Measurements from ENCODE around the gene TDRD12. TPM values are rescaled to one million over a fixed set of nuclear protein-coding genes. Genes with fewer than 3 reads are reported as not detected.

The TDRD12 gene
- total RNA-seq, 1 donor from 2014 or later: not detected

DNA sequence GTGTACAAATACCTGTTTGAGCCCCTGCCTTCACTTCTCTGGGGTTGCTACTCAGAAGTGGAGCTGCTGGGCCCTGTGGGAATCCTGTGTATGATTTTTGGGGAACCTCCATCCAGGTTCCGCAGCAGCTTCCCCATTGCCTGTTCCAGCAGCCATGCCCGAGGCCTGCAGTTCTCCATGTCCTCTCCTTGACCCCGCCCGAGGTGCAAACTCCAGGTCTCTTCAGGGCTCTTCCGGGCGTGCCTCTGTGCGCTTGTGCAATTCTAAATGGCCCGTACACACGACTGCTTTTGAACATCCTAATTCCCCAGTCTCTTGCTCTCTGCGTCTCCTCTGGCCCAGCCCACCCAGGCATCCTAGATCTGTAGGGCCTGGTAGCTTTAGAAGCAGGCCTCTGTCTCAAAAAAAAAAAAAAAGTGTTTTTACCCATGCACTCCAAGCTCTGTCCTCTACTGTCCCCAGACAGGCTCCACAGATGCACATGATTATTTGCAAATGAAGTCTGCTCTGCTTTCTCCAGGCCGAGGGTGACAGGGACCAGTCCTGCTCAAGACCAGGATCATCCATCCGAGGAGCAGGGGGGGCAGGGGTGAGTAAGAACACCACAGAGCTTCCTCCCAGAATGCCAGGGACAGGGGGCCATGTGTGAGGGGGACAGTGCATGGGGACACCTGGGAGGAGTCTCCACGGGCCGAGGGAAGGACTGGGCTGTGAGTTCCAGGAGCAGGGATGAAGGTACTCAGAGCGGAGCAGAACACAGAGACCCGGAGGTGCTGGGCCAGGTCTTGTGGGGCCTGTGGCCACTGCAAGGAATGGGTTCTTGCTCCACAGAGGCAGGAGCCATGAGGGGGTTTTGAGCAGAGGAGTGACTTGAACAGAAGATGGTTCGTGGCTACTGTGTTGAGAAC, 98.3 kb downstream of the TDRD12 start:
- H3K27ac Mint-ChIP-seq (ENCODE audit: unreplicated experiment): peak overlapping the region; percentile 17
- no peak for DNase-seq
- TF ChIP-seq, protein P1, sequence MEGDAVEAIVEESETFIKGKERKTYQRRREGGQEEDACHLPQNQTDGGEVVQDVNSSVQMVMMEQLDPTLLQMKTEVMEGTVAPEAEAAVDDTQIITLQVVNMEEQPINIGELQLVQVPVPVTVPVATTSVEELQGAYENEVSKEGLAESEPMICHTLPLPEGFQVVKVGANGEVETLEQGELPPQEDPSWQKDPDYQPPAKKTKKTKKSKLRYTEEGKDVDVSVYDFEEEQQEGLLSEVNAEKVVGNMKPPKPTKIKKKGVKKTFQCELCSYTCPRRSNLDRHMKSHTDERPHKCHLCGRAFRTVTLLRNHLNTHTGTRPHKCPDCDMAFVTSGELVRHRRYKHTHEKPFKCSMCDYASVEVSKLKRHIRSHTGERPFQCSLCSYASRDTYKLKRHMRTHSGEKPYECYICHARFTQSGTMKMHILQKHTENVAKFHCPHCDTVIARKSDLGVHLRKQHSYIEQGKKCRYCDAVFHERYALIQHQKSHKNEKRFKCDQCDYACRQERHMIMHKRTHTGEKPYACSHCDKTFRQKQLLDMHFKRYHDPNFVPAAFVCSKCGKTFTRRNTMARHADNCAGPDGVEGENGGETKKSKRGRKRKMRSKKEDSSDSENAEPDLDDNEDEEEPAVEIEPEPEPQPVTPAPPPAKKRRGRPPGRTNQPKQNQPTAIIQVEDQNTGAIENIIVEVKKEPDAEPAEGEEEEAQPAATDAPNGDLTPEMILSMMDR (IDR thresholded peaks at IDR 0.05; ENCODE audit: partially characterized antibody, unreplicated experiment): no peak
- peaks cover 4% of the 10 kb centered on the region for H3K9me3 Mint-ChIP-seq (ENCODE audit: unreplicated experiment)
- no peaks in the 10 kb centered on the region for H3K27me3 Mint-ChIP-seq (ENCODE audit: unreplicated experiment)
- no peak overlapping the region for H3K4me3 Mint-ChIP-seq (ENCODE audit: unreplicated experiment)
- peaks cover 7% of the 10 kb centered on the region for H3K4me1 Mint-ChIP-seq (ENCODE audit: low read depth, unreplicated experiment)
- H3K36me3 Mint-ChIP-seq (ENCODE audit: unreplicated experiment): no peaks in the 10 kb centered on the region

DNA sequence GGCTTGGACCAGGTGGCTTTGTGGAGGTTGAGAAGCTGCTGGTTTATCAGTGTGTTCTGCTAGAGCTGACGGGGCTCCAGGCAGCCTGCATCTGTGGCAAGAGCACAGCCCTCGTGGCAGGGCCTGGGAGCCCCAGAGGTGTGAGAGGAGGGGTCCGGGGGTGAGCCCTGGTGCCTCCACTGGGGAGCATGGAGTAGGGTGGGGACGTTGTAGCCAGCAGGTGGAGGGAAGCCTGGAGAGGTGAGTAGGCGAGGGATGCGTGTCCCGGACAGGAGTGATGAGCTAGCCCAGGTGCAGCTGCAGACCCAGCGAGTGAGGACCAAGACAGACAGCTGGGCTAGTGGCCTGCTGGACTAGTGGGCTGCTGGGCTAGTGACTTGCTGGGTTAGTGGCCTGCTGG, 99.0 kb downstream of the TDRD12 start:
- no peak for DNase-seq

DNA sequence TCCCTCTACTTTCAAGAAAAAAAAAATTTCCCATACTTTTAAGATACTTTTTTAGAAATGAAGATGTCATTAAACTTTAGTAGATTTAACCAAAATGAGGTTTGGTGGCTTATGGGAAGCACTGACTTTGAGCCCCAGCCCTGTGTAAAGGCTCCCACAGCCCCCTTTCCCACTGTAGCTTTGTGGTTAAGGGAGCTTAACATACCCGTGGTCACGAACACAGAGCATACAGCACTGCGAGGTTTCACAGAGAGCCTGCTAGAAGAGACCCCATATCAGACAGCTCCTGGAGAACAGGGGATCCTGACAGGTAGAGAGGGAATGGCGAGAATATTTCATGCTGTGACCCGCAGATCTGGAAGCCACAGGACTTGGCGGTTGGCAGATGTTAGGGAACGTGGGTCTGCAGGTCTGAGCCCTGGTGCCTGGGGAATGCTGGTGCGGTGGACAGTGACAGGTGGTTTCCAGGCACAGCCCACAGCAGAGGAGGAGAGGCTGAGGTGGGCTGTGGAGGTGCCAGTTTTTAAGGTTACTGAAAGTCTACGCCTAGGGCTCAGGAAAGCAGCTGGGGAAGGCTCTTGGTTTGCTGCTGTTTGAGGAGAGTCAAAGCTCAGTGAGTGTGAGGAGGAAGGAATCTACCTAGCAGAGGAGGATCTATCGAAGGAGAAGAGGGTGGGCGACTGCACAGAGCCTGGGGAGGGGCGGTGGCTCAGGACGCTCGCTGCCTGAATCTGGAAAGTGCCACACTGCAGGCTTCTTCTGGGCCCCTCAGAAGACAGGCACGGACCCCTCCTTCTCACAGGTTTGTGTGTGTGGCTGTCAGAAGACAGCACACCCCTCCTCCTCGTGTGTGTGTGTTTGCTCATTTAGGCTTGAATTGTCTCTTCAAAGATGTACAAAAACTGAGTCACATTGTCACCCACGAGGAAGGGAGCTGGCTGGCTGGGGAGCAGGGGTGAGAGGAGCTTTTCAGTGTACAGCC, 100.1 kb downstream of the TDRD12 start:
- DNase-seq: no peak
- Mint-ChIP-seq H3K27me3 (ENCODE audit: unreplicated experiment) (peaks cover 3% of the 10 kb centered on the region), H3K27ac (ENCODE audit: unreplicated experiment) (no peak overlapping the region), H3K4me1 (ENCODE audit: low read depth, unreplicated experiment) (peaks cover 9% of the 10 kb centered on the region), H3K9me3 (ENCODE audit: unreplicated experiment) (peaks cover 4% of the 10 kb centered on the region), H3K4me3 (ENCODE audit: unreplicated experiment) (no peak overlapping the region), H3K36me3 (ENCODE audit: unreplicated experiment) (no peaks in the 10 kb centered on the region)
- TF ChIP-seq, protein P1 (IDR thresholded peaks at IDR 0.05; ENCODE audit: partially characterized antibody, unreplicated experiment): no peak

More for the DNA sequence above, 99.0 kb downstream of the TDRD12 start:
- Mint-ChIP-seq H3K4me1 (ENCODE audit: low read depth, unreplicated experiment) (peaks cover 7% of the 10 kb centered on the region), H3K4me3 (ENCODE audit: unreplicated experiment) (no peak overlapping the region), H3K36me3 (ENCODE audit: unreplicated experiment) (no peaks in the 10 kb centered on the region), H3K27me3 (ENCODE audit: unreplicated experiment) (no peaks in the 10 kb centered on the region), H3K9me3 (ENCODE audit: unreplicated experiment) (peaks cover 4% of the 10 kb centered on the region), H3K27ac (ENCODE audit: unreplicated experiment) (no peak overlapping the region)
- TF ChIP-seq, protein P1 (IDR thresholded peaks at IDR 0.05; ENCODE audit: partially characterized antibody, unreplicated experiment): no peak

DNA sequence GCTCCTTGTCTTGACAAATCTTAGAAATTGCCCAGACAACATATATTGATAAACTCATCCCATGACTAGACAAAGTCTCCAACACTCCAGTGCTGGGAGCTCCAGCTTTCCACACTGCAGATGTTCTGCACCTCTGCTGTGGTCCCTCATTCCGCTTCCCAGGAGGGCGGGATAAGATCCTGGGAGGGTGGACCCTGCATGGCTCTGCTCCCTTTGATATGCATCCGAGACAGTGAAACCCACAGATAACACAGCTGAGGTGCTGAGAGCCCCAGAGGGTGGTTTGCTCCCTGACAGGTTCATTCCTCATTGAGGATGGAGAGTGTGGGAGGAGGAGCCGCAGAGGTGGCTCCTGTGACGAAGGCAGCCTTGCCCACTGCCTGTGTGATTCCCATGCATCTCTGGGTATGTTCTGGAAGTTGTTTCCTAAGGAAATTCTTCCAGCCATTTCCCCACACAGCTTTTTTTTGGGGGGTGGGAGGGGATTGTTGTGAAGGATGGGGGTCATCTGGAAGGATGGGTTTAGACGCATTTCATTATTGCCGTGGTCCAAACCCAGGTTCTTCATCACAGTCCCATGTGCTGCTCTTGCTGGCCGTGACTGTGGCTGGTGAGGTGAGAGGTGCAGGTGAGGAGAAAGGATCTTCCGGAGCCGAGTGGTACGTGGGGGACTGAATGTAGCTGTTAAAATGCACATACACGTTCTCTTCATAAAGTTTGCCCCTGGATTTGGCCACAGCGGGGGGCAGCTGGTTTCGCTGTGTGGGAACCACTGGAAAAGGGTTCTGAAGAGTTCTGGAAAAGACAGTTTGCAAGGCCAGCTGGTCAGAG, 103.6 kb downstream of the TDRD12 start:
- no peak for DNase-seq
- no peak overlapping the region for H3K27ac Mint-ChIP-seq (ENCODE audit: unreplicated experiment)

More for the DNA sequence above, 103.6 kb downstream of the TDRD12 start:
- Mint-ChIP-seq H3K4me3 (ENCODE audit: unreplicated experiment) (no peak overlapping the region), H3K27me3 (ENCODE audit: unreplicated experiment) (peaks cover 3% of the 10 kb centered on the region), H3K36me3 (ENCODE audit: unreplicated experiment) (no peaks in the 10 kb centered on the region), H3K9me3 (ENCODE audit: unreplicated experiment) (peaks cover 2% of the 10 kb centered on the region), H3K4me1 (ENCODE audit: low read depth, unreplicated experiment) (peaks cover 13% of the 10 kb centered on the region)
- TF ChIP-seq, protein P1 (IDR thresholded peaks at IDR 0.05; ENCODE audit: partially characterized antibody, unreplicated experiment): no peak
